AG08396 (cell line): ENCODE results near the gene AMIGO2.

Experiments
- DNase-seq: peaks from one replicate; pipeline ENCODE4 v3.0.0; 2012; ENCODE audit warnings: low spot score, mixed read lengths

Gene AMIGO2

GRCh38 chr12:47033789-47034555 lies 45.8 kb downstream of the AMIGO2 start:
- no peak for DNase-seq

- no peak for DNase-seq
These were observed 46.7 kb downstream of the AMIGO2 start for GRCh38 chr12:47033081-47033480.

GRCh38 chr12:47032644-47033043 lies 47.1 kb downstream of the AMIGO2 start:
- DNase-seq, result no peak

GRCh38 chr12:47029903-47030302 lies 49.9 kb downstream of the AMIGO2 start:
- no peak for DNase-seq

GRCh38 chr12:47028981-47029708 lies 50.6 kb downstream of the AMIGO2 start:
- DNase-seq, result no peak

GRCh38 chr12:47028186-47028585 lies 51.6 kb downstream of the AMIGO2 start:
- DNase-seq, result no peak
